IPS DF 4.7 (cell line): Measurements from ENCODE around the gene MECR.

ENCODE experiments used
- DNase-seq: peaks from one replicate; pipeline ENCODE4 v3.0.0-alpha.2; 2013; ENCODE audit warnings: low spot score; ENCODE audit errors: extremely low read depth

Gene MECR

GRCh38 chr1:29202584-29203340, 28.0 kb downstream of the MECR start:
- DNase-seq: peak; percentile 97

- DNase-seq: no peak
Observed at GRCh38 chr1:29202053-29202452, 28.7 kb downstream of the MECR start.

GRCh38 chr1:29201595-29202051, 29.1 kb downstream of the MECR start:
- no peak for DNase-seq

GRCh38 chr1:29200906-29201594, 29.7 kb downstream of the MECR start:
- no peak for DNase-seq

DNA sequence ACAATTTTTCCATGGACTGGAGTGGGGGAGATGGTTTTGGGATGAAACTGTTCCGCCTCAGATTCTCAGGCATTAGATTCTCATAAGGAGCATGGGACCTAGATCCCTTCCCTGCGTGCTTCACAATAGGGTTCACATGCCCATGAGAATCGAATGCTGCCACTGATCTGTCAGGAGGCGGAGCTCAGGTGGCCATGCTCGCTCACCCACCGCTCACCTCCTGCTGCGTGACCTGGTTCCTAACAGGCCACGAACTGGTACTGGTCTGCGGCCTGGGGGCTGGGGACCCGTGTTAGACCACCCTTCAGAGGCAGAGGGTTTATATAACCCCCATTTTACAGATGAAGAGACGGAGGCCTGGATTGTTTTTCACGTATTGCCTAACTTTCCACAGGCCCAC, 32.7 kb downstream of the MECR start:
- no peak for DNase-seq

GRCh38 chr1:29197590-29197924, 33.2 kb downstream of the MECR start:
- DNase-seq: no peak

DNA sequence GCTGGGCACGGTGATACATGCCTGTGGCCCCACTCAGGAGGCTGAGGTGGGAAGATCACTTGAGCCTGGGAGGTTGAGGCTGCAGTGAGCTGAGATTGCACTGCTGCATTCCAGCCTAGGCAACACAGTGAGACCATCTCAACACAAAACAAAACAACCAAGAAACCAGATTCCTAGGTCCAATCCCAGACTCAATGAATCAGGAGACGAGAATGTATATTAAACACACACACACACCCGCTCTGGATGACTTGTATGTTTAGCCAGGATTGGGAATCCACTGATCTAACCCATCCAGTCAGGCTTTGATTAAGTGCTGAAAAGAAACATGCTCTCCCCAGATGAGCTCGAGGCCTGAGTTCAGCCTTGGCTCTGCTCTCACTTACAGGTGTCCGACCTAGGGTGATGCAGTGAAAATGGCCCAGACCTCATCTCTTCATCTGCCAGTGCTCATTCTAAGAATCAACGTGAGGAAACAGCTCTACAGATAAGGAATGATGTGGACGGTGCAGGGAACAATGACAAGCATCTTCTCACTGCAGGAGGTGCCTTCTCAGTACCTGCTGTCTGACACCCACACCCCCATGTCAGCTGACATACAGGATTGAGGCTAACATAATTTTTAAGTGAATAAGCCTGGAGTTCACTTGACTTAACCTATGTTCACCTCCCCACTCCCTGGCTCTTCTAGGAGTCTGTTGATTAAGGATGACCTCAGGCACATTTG, 33.7 kb downstream of the MECR start:
- no peak for DNase-seq

GRCh38 chr1:29195881-29196291, 34.8 kb downstream of the MECR start:
- no peak for DNase-seq

DNA sequence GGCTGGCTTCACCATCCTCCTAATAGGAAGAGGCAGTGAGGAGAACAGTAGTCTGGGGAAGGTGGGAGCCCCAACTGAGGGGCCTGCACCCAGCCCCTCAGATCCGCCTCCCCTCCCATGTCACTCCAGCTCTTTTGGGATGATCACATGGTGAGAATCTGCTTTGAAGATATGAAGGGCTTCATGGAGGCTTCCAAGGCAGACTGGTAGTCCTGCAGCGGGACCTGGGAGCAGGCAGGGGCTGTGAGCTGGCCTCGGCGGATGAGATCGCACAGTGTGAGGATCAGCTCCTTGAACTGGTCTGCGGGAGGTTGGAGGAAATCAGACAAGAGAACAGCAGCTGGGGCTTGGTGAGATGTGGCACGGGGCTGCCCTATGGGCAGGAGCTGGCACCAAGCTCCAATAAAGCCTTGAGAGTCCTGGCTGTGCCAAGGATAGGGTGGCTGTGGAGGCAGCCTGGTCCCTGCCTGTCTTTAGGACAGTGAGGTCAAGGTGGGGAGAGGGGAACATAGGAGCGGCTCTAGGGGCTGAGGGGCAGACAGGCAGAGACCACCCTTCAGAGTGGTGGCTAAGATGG, 36.8 kb downstream of the MECR start:
- no peak for DNase-seq

DNA sequence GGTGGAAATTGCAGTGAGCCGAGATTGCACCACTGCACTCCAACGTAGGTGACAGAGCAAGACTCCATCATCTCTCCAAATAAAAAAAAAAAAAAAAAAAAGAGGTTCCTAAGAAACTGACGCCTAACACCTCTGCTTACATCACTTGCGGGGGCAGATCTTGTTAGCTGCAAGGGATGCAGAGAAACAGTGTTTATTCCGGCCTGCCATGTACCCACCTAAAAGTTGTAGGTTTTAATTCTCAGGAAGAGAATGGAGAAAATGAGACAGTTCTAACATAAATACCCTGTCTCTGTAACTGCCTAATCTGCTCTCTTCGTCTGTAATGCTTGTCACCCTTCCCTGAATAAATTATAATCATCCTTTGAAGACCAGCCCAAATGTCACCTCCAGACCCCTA, 40.0 kb downstream of the MECR start:
- DNase-seq: no peak

- peak; percentile 88 for DNase-seq
Observed at GRCh38 chr1:29186707-29187106, 44.0 kb downstream of the MECR start.

GRCh38 chr1:29186252-29186651, 44.5 kb downstream of the MECR start:
- no peak for DNase-seq

DNA sequence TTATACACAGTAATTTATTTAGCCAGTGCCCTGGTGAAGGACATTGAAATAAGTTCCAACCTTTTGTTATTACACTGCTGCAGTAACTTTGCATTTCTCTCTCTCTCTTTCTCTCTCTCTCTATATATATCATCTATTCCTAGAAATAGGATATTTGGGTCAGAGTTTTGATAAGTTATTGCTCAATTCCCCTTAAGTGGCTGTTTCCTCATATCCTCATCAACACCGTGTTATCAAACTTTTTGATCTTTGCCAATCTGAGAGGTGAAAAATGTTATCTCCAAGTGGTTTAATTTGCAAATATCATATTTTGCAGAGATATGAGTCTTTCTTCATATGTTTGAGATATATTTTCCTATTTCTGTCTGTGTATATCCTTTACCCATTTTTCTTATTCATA, 47.4 kb downstream of the MECR start:
- DNase-seq: no peak

- DNase-seq: peak; percentile 97
Observed at GRCh38 chr1:29181413-29182225, 49.1 kb downstream of the MECR start, which contains the start of gene SRSF4. TSS of gene SRSF4 (minus strand) at chr1:29181900. CDS start at chr1:29181752, 148 bp downstream.

DNA sequence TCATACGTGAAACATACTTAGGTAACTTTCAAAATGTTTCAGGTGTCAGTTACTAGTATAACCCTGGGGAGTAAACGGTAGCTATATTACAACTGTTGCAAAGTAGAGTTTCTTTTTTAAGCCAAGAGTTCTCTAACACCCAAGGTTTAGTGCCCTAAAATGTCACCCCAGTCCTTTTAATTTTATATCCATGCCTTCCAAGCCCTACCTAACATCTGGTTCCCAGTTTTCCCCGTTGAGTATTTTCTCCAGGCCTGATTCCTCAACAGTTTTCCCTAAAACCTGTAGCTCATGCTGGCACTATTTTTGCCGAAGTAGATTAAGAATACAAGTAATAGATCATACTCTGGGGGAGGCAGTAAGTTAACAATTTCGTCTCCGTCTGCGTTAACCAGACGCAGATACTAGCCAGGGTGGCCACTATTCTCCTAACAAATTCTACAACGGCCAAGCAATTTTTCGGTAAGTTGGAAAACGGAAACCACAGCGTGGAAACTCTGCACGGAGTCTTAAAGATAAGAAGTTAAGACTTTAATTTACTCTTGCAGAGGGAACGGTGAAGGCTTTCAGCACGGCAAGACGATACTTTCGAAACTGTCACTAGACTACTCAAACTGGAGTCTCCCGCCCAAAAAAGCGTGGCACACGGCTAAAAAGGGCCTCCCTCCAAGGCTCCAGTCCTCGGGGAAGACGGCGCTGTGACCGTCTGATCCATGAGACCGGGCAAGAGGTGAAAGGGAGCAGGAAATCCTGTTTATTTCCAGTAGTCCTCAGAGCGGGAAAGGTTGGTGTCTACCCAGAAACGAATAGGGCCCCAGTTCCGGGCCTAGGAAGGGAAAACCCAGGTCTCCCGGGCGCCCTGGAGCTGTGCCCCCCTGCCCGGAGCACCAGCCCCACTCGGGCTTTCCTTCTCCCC, 50.0 kb downstream of the MECR start:
- DNase-seq: no peak

DNA sequence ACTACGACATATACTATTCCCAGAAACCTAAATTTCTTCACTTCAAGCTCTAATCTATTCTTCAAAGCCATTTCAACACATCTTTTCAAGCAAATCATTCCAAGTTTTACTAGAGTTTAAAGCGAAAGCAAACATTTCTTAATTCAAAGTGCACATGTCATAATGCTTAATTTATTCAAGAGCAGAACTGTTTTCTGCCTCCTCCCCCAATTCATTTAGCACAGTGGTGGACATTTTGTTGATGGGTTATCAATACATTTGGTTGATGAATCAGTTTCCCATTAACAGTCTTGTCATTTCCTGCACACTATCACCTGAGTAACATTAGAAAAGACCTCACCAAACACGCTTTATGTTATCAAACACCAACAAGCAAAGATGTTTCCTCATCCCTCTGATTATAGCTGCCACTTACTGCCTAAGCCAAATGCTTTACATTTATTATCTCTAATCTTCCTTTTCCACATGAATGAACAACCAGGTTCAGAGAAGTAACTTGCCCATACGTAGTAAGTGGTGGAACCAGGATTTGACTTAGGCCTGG, 51.0 kb downstream of the MECR start:
- no peak for DNase-seq

GRCh38 chr1:29177022-29177705, 53.6 kb downstream of the MECR start:
- no peak for DNase-seq

DNA sequence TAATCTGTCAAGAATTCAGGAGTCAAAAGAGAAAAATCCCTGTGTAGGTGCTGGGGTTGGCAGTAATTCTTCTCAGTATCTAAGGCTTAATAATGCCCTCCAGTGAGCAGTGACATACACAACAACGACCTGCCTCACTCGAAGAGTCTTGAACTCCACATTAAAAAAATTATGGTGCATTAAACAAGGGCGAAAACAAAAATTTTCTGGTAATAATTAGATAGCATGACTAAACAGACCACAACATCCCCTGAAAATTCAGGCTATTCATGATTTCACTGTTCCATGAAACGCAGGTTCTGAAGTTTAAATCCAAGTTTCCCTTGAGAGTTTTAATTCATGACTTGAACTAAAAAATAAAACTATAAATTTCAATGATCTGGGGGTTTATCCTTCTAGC, 54.2 kb downstream of the MECR start:
- DNase-seq: no peak

DNA sequence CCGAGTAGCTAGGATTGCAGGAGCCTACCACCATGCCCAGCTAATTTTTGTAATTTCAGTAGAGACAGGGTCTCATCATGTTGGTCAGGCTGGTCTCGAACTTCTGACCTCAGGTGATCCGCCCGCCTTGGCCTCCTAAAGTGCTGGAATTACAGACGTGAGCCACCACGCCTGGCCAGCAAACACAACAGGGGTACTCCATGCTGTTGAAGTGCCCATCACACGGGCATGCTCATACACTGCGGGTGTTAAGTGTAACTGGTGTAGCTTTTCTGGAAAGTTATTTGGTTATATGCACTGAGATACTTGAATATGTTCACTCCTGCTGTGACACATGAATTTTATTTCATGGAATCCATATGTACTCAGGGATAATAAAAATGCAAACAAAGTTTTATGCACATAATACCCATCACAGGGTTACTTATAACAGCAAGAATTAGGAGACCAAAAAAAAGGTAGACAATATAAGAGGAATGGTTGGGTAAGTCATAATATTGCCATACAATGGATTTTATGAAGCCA, 58.3 kb downstream of the MECR start:
- DNase-seq: no peak
